ENCODE measurements around the gene TEDC2. TPM values are rescaled to one million over a fixed set of nuclear protein-coding genes. Genes with fewer than 3 reads are reported as not detected.

The TEDC2 gene
- total RNA-seq, 1 donor from 2014 or later: 16.0 TPM

DNA sequence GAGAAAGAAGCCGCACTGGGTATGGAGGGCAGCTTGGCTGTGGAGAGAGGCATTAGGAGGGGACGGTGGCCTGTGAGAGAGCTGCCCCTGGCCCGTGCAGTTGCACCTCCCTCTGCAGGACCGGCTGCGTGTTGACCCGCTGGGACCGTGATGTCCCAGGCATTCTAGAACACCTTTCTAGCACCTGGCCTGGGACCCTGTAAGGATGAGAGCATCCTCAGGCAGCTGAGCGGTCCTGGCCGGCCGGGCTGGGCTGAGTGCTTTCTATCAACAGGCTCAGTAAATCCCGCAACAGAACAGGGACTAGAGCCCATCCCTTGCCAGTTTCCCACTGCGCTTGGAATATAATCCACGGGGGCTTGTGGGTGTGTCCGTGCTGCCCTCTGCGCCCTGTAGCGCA is 29.7 kb downstream of the TEDC2 start:
- Mint-ChIP-seq H3K27ac (no peak overlapping the region), H3K27me3 (ENCODE audit: low read depth) (no peaks in the 10 kb centered on the region), H3K36me3 (no peaks in the 10 kb centered on the region), H3K4me1 (peaks cover 21% of the 10 kb centered on the region), H3K9me3 (no peaks in the 10 kb centered on the region), H3K4me3 (no peak overlapping the region)
- DNase-seq (ENCODE audit: low spot score in 2 of 2, unreplicated experiment in 2 of 2): no peak
- TF ChIP-seq, protein P1, sequence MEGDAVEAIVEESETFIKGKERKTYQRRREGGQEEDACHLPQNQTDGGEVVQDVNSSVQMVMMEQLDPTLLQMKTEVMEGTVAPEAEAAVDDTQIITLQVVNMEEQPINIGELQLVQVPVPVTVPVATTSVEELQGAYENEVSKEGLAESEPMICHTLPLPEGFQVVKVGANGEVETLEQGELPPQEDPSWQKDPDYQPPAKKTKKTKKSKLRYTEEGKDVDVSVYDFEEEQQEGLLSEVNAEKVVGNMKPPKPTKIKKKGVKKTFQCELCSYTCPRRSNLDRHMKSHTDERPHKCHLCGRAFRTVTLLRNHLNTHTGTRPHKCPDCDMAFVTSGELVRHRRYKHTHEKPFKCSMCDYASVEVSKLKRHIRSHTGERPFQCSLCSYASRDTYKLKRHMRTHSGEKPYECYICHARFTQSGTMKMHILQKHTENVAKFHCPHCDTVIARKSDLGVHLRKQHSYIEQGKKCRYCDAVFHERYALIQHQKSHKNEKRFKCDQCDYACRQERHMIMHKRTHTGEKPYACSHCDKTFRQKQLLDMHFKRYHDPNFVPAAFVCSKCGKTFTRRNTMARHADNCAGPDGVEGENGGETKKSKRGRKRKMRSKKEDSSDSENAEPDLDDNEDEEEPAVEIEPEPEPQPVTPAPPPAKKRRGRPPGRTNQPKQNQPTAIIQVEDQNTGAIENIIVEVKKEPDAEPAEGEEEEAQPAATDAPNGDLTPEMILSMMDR (IDR thresholded peaks at IDR 0.05; ENCODE audit: unreplicated experiment): no peak

DNA sequence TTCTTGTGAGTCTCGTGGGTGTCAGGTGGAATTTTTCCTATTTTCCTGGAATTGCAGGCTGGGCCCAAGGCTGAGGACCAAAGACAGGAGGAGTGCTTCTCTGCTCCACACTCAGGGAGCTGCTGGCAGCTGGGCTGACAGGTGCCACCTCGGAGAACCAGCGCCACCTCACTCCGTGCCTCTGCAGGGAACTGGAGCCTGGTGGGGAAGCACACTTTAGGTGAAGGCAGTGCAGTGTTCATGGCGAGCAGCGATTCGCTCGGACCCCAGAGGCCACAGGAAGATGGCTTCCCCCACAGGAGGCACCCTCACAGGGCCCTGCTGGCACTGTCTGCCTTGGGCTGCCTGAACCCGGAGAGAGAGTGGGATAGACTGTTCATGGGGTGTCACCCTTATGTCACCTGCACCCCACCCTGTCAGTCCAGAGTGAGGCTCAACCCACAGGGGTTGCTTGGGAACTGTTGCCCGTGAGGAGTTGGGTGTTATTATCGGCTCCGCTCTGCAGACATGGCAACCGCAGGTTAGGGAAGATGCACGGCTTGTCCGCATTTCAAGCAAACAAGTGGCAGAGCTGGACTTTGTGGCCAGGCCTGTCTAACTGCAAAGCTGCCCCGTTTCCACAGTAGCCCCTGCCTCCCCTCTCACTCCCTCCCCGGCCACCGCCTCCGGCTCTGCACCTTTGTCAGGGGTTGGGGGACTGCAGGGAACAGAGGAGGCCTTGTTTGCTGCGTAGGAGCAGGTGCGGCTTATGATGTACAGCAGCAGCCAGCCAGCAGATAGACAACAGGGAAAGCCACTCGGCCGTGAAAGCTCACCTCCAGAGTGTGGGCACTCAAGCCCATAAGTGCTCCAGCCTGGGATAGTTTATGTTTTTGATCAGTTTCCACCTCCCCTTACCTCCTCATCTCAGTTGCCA is 30.5 kb downstream of the TEDC2 start:
- Mint-ChIP-seq H3K4me3 (no peak overlapping the region), H3K4me1 (peaks cover 18% of the 10 kb centered on the region), H3K9me3 (no peaks in the 10 kb centered on the region), H3K27me3 (ENCODE audit: low read depth) (no peaks in the 10 kb centered on the region), H3K36me3 (no peaks in the 10 kb centered on the region), H3K27ac (no peak overlapping the region)
- no peak for DNase-seq (ENCODE audit: low spot score in 2 of 2, unreplicated experiment in 2 of 2)
- TF ChIP-seq, protein P1 (IDR thresholded peaks at IDR 0.05; ENCODE audit: unreplicated experiment): no peak

DNA sequence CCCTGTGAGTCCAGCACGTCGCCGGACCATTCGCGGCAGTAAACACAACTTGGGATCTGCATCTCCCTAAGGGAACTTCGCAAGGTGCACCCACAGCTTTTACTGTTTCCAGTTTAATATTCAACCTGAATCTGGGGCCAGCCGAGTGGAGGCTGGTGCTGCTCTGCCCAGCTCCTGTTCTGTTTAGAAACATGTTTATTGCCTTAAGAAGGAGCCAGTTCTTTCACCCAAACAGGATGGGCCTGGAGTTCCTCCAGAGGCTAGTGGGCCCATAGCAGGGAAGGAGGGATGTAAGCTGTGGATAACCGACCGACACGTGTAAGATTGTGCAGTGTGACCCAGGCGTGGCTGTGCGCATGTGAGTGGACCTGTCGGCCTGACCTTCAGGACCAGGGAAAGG is 32.4 kb downstream of the TEDC2 start:
- Mint-ChIP-seq H3K27ac (no peak overlapping the region), H3K9me3 (no peaks in the 10 kb centered on the region), H3K4me3 (no peak overlapping the region), H3K4me1 (peaks cover 11% of the 10 kb centered on the region), H3K27me3 (ENCODE audit: low read depth) (no peaks in the 10 kb centered on the region), H3K36me3 (no peaks in the 10 kb centered on the region)
- DNase-seq (ENCODE audit: low spot score in 2 of 2, unreplicated experiment in 2 of 2): no peak
- TF ChIP-seq, protein P1 (IDR thresholded peaks at IDR 0.05; ENCODE audit: unreplicated experiment): no peak

DNA sequence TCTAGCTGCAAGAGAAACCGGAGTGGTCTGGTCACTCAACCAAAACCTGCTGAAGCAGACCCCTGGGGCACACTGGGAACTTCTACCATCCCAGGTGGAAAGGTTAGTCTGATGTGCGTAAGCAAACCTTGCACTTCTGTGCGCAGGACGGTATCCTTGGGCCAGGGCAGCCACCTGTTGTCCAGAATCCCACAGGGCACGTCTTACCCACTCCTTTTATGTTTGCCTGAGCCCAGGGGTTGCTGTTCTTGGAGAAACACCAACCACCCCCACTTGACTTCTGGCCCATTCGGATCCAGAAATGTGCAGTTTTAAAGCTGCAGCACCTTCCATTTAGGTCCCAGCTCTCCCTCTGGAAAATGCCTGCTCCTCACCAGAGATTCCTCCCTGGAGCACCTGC is 33.7 kb downstream of the TEDC2 start:
- H3K4me1 Mint-ChIP-seq: peaks cover 1% of the 10 kb centered on the region
- TF ChIP-seq, protein P1 (IDR thresholded peaks at IDR 0.05; ENCODE audit: unreplicated experiment): no peak
- no peaks in the 10 kb centered on the region for H3K9me3 Mint-ChIP-seq
- no peak overlapping the region for H3K4me3 Mint-ChIP-seq
- H3K27me3 Mint-ChIP-seq (ENCODE audit: low read depth): no peaks in the 10 kb centered on the region
- peaks cover 5% of the 10 kb centered on the region for H3K36me3 Mint-ChIP-seq
- no peak overlapping the region for H3K27ac Mint-ChIP-seq
- no peak for DNase-seq (ENCODE audit: low spot score in 2 of 2, unreplicated experiment in 2 of 2)

DNA sequence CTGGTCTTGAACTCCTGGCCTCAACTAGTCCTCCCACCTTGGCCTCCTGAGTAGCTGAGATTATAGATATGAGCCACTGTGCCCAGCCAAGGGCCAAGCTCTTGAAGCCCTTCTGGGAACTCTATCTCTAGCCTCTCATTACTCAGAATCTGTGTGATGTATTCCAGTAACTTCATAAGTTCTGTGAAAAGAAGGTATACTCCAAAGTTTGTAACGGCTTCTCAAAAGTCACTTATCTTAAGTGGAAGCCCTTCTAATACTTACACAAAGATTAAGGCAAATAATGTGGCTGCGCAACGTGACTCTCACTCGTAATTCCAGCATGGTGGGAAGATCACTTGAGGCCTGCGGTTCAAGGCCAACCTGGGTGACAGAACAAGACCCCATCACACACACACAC is 34.7 kb downstream of the TEDC2 start:
- Mint-ChIP-seq H3K4me3 (no peak overlapping the region), H3K4me1 (no peaks in the 10 kb centered on the region), H3K36me3 (peaks cover 5% of the 10 kb centered on the region), H3K27ac (no peak overlapping the region), H3K27me3 (ENCODE audit: low read depth) (no peaks in the 10 kb centered on the region), H3K9me3 (no peaks in the 10 kb centered on the region)
- DNase-seq (ENCODE audit: low spot score in 2 of 2, unreplicated experiment in 2 of 2): no peak
- TF ChIP-seq, protein P1 (IDR thresholded peaks at IDR 0.05; ENCODE audit: unreplicated experiment): no peak
